PC-9 (cell line): Measurements from ENCODE around the gene GALNT9.

Experiments used
- EZH2 ChIP-seq: fragments of 200-600 bp; sonication (generic); IDR thresholded peaks from 2 replicates; pipeline ENCODE4 v1.8.0; 2017; ENCODE audit warnings: antibody characterized with exemption, low read depth
- TF ChIP-seq, protein P1 (sequence below): fragments of 200-600 bp; sonication (generic); conservative IDR thresholded peaks from 2 replicates; pipeline ENCODE4 v1.6.1; 2017; ENCODE audit warnings: mixed run types, antibody characterized with exemption, mild to moderate bottlenecking, moderate library complexity

DNA sequence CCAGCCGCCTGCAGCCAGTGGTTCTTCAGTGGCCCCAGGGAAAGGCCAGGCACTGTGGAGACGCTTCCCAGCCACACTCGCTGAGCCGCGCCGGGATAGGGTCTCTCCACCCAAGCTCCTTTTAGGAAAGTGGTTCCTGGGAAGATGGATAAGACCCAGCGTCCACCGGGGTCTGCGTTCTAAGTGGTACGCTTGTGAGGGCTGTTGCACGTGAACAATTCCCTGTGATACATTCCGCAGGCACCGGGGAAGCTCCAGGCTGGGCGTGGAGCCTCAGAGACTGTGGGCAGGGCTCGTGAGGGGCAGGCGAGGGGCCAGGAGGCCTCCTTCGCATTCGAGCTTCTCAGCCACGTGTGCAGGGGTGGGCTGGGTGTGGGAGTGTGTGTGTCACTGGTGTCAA lies 48.4 kb downstream of the GALNT9 start:
- TF ChIP-seq, protein P1, sequence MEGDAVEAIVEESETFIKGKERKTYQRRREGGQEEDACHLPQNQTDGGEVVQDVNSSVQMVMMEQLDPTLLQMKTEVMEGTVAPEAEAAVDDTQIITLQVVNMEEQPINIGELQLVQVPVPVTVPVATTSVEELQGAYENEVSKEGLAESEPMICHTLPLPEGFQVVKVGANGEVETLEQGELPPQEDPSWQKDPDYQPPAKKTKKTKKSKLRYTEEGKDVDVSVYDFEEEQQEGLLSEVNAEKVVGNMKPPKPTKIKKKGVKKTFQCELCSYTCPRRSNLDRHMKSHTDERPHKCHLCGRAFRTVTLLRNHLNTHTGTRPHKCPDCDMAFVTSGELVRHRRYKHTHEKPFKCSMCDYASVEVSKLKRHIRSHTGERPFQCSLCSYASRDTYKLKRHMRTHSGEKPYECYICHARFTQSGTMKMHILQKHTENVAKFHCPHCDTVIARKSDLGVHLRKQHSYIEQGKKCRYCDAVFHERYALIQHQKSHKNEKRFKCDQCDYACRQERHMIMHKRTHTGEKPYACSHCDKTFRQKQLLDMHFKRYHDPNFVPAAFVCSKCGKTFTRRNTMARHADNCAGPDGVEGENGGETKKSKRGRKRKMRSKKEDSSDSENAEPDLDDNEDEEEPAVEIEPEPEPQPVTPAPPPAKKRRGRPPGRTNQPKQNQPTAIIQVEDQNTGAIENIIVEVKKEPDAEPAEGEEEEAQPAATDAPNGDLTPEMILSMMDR: no peak
- TF ChIP-seq EZH2: no peak
